Measurements from ENCODE around the gene ROCK2.
A peak's percentile ranks its signal among the peaks of the same experiment; 100 is the strongest.

Gene ROCK2

GRCh38 chr2:11154016-11154922 is 190.2 kb downstream of the ROCK2 start:
- DNase-seq (ENCODE audit: low read depth) = peak; percentile 11

- no peak for DNase-seq (ENCODE audit: low read depth)
Observed at GRCh38 chr2:11152591-11152990, 191.8 kb downstream of the ROCK2 start.

GRCh38 chr2:11147263-11147662 is 197.2 kb downstream of the ROCK2 start:
- DNase-seq (ENCODE audit: low read depth) = no peak

GRCh38 chr2:11146076-11146475 is 198.4 kb downstream of the ROCK2 start:
- DNase-seq (ENCODE audit: low read depth) = no peak

GRCh38 chr2:11145350-11145749 is 199.1 kb downstream of the ROCK2 start:
- DNase-seq (ENCODE audit: low read depth) = no peak

GRCh38 chr2:11144738-11145079 is 199.7 kb downstream of the ROCK2 start:
- no peak for DNase-seq (ENCODE audit: low read depth)

- DNase-seq (ENCODE audit: low read depth) = no peak
Observed at GRCh38 chr2:11144077-11144737, 200.2 kb downstream of the ROCK2 start.

- no peak for DNase-seq (ENCODE audit: low read depth)
Observed at GRCh38 chr2:11142987-11143386, 201.4 kb downstream of the ROCK2 start.

- DNase-seq (ENCODE audit: low read depth) = no peak
Observed at GRCh38 chr2:11142330-11142729, 202.1 kb downstream of the ROCK2 start.

GRCh38 chr2:11141319-11141718 is 203.1 kb downstream of the ROCK2 start:
- no peak for DNase-seq (ENCODE audit: low read depth)

GRCh38 chr2:11140492-11140891 is 203.9 kb downstream of the ROCK2 start:
- DNase-seq (ENCODE audit: low read depth) = no peak

GRCh38 chr2:11134349-11134748 is 210.1 kb downstream of the ROCK2 start:
- no peak for DNase-seq (ENCODE audit: low read depth)

GRCh38 chr2:11133936-11134320 is 210.5 kb downstream of the ROCK2 start:
- no peak for DNase-seq (ENCODE audit: low read depth)

GRCh38 chr2:11133238-11133935 is 211.0 kb downstream of the ROCK2 start:
- no peak for DNase-seq (ENCODE audit: low read depth)

- no peak for DNase-seq (ENCODE audit: low read depth)
Observed at GRCh38 chr2:11132036-11132671, 212.3 kb downstream of the ROCK2 start.

- no peak for DNase-seq (ENCODE audit: low read depth)
Observed at GRCh38 chr2:11131166-11131920, 213.1 kb downstream of the ROCK2 start.

Measured in stimulated activated CD8-positive, alpha-beta memory T cell treated with anti-CD3 and anti-CD28 coated beads, Interleukin-7, amount 100 ng/mL, for 24 hours (primary cell).